Smooth muscle cell (in vitro differentiated cells): ENCODE data around the gene ASB15. TPM values are rescaled to one million over a fixed set of nuclear protein-coding genes. Genes with fewer than 3 reads are reported as not detected.

Experiments used
- DNase-seq: peaks from one replicate; lab custom pipeline; 2025; ENCODE audit not compliant: unreplicated experiment; lab: John Stamatoyannopoulos, UW
- H2AFZ ChIP-seq: fragments of 200-600 bp; sonication (generic); 2 replicates; pipeline ENCODE4 v1.6.0; 2016; ENCODE audit warnings: antibody characterized with exemption, low read depth, mild to moderate bottlenecking
- H3F3A ChIP-seq: fragments of 200-600 bp; sonication (generic); 2 replicates; pipeline ENCODE4 v1.6.0; 2017; ENCODE audit warnings: antibody characterized with exemption, low read depth
- H3K27ac ChIP-seq: fragments of 200-600 bp; sonication (generic); 2 replicates; pipeline ENCODE4 v1.5.1; 2016; ENCODE audit warnings: low read depth, mild to moderate bottlenecking
- H3K27me3 ChIP-seq: fragments of 200-600 bp; sonication (generic); 2 replicates; pipeline ENCODE4 v1.6.1; 2016; ENCODE audit warnings: low read depth, mild to moderate bottlenecking
- H3K36me3 ChIP-seq: fragments of 200-600 bp; sonication (generic); 2 replicates; pipeline ENCODE4 v1.5.1; 2016; ENCODE audit warnings: low read depth
- H3K4me1 ChIP-seq: fragments of 200-600 bp; sonication (generic); 2 replicates; pipeline ENCODE4 v1.5.1; 2016; ENCODE audit warnings: low read depth
- H3K4me2 ChIP-seq: fragments of 200-600 bp; sonication (generic); 2 replicates; pipeline ENCODE4 v1.6.0; 2016; ENCODE audit warnings: mild to moderate bottlenecking
- H3K4me3 ChIP-seq: fragments of 200-600 bp; sonication (generic); 2 replicates; pipeline ENCODE4 v1.5.1; 2016; ENCODE audit warnings: mild to moderate bottlenecking
- H3K79me2 ChIP-seq: fragments of 200-600 bp; sonication (generic); 2 replicates; pipeline ENCODE4 v1.6.0; 2016; ENCODE audit warnings: low read depth, mild to moderate bottlenecking
- H3K9ac ChIP-seq: fragments of 200-600 bp; sonication (generic); 2 replicates; pipeline ENCODE4 v1.6.0; 2016; ENCODE audit warnings: low read depth
- H3K9me3 ChIP-seq: fragments of 200-600 bp; sonication (generic); replicated peaks from 2 replicates; pipeline ENCODE4 v1.5.1; 2016; ENCODE audit warnings: low read depth
- H4K20me1 ChIP-seq: fragments of 200-600 bp; sonication (generic); 2 replicates; pipeline ENCODE4 v1.6.0; 2016; ENCODE audit warnings: low read depth
- WGBS: methylation state at CpG from one replicate; pipeline ENCODE4 v1.1.7; 2016; ENCODE audit warnings: low lambda C conversion rate; 5-methylcytosine and 5-hydroxymethylcytosine counted together
- polyA plus RNA-seq: library from polyadenylated mRNA; unstranded; fragments of >200 nt; fragmentation: Nextera tagmentation; extraction: Ambion mirVana; gene quantifications from 2 replicates; pipeline ENCODE4 v1.2.1, GENCODE V29; 2016
- total RNA-seq: library from RNA; depleted of rRNA; stranded (reverse); fragments of >200 nt; gene quantifications from 2 replicates; pipeline ENCODE4 v1.2.3, GENCODE V29; 2014
- TF ChIP-seq, protein P1 (sequence below): fragments of 200-600 bp; sonication (generic); IDR thresholded peaks from 2 replicates; pipeline ENCODE4 v1.5.1; 2017; ENCODE audit warnings: borderline replicate concordance, mild to moderate bottlenecking, antibody characterized with exemption; ENCODE audit not compliant: insufficient read depth, poor library complexity, severe bottlenecking

ASB15 gene
- total and polyA plus RNA-seq, 2 experiments from 2014 or later, result 0.07 TPM; not detected in 1

DNA sequence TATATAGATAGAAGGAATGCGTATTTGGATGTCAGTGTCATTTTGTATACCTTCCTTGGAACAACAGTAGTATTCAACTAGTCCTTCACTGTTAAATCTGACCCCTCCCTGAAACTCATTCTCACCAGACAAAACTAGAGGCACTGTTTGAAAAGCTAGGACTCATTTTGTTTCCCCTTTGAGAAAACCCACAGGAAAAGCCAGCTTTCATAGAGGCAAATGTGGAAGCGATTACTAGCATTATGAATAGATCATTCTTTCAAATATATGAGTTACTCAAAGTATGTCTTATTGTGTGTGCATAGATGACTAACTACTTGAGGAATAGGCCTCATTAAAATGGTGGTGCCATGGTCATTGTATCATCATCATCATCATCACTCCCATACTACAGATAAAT is 1.9 kb upstream of the ASB15 start:
- TF ChIP-seq, protein P1, sequence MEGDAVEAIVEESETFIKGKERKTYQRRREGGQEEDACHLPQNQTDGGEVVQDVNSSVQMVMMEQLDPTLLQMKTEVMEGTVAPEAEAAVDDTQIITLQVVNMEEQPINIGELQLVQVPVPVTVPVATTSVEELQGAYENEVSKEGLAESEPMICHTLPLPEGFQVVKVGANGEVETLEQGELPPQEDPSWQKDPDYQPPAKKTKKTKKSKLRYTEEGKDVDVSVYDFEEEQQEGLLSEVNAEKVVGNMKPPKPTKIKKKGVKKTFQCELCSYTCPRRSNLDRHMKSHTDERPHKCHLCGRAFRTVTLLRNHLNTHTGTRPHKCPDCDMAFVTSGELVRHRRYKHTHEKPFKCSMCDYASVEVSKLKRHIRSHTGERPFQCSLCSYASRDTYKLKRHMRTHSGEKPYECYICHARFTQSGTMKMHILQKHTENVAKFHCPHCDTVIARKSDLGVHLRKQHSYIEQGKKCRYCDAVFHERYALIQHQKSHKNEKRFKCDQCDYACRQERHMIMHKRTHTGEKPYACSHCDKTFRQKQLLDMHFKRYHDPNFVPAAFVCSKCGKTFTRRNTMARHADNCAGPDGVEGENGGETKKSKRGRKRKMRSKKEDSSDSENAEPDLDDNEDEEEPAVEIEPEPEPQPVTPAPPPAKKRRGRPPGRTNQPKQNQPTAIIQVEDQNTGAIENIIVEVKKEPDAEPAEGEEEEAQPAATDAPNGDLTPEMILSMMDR, result no peak
- WGBS, result 98% methylated on average over 2 of the region's 2 CpGs
- Histone ChIP-seq H3F3A (no peaks in the 10 kb centered on the region), H2AFZ (no peak overlapping the region), H3K4me3 (no peak overlapping the region), H3K4me2 (no peak overlapping the region), H3K27ac (no peak overlapping the region), H3K9me3 (no peaks in the 10 kb centered on the region), H3K79me2 (no peaks in the 10 kb centered on the region), H4K20me1 (no peaks in the 10 kb centered on the region), H3K36me3 (no peaks in the 10 kb centered on the region), H3K4me1 (peaks cover 4% of the 10 kb centered on the region), H3K9ac (no peak overlapping the region), H3K27me3 (no peaks in the 10 kb centered on the region)
- no peak for DNase-seq

DNA sequence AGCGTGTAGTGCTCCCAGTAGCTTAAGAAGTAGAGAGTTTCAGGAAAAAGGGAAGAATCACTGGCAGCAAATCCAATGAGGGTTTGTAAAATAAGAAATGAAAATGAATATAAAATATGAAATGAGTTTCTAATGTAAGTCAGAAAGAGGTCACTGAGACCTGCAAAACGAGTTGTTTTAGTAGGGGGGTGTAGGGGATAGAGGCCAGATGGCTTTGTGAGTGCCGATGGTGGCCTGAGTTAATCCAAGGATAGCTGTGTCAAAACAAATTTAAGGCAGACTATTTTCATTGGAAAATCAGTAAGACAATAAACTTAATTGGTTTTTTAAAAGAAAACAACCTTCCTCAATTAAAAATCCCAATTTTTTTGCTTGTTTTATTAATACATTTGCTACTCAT is 745 bp upstream of the ASB15 start:
- no peak for DNase-seq
- no peaks in the 10 kb centered on the region for H3K4me1 ChIP-seq
- WGBS, result 47% methylated on average over 3 of the region's 3 CpGs
- H4K20me1 ChIP-seq, result no peaks in the 10 kb centered on the region
- H3K36me3 ChIP-seq, result no peaks in the 10 kb centered on the region
- H2AFZ ChIP-seq, result peak overlapping the region; percentile 41
- no peak overlapping the region for H3K9ac ChIP-seq
- H3K27me3 ChIP-seq, result no peaks in the 10 kb centered on the region
- no peak overlapping the region for H3K27ac ChIP-seq
- TF ChIP-seq, protein P1, result no peak
- no peaks in the 10 kb centered on the region for H3F3A ChIP-seq
- no peaks in the 10 kb centered on the region for H3K9me3 ChIP-seq
- no peak overlapping the region for H3K4me3 ChIP-seq
- H3K4me2 ChIP-seq, result no peak overlapping the region
- H3K79me2 ChIP-seq, result no peaks in the 10 kb centered on the region

DNA sequence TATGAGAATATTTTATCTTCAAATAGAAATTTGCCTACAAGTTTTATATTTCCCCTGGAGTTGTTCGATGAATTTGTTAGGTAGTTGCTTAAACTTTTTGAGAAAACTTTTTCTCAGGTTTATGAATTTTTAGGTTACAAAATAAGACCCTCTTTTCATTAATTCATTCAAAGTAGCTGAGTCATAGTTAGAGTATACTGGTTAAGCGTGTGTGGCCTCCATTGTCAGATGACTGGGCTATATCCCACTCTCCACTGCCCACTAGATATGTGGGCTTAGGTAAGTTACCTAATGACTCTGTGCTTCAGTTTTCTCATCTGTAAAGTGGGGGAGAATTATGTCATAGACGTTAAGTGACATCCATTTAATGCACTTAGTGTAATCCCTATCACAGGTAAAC is 1.0 kb downstream of the ASB15 start:
- H3K4me3 ChIP-seq, result no peak overlapping the region
- no peaks in the 10 kb centered on the region for H3K27me3 ChIP-seq
- H3K79me2 ChIP-seq, result no peaks in the 10 kb centered on the region
- H3F3A ChIP-seq, result no peaks in the 10 kb centered on the region
- no peak overlapping the region for H3K4me2 ChIP-seq
- H3K9ac ChIP-seq, result no peak overlapping the region
- H3K9me3 ChIP-seq, result no peaks in the 10 kb centered on the region
- DNase-seq, result no peak
- TF ChIP-seq, protein P1, result no peak
- H3K27ac ChIP-seq, result no peak overlapping the region
- H4K20me1 ChIP-seq, result no peaks in the 10 kb centered on the region
- no peaks in the 10 kb centered on the region for H3K4me1 ChIP-seq
- no peaks in the 10 kb centered on the region for H3K36me3 ChIP-seq
- WGBS, result 90% methylated on average over 3 of the region's 3 CpGs
- no peak overlapping the region for H2AFZ ChIP-seq

DNA sequence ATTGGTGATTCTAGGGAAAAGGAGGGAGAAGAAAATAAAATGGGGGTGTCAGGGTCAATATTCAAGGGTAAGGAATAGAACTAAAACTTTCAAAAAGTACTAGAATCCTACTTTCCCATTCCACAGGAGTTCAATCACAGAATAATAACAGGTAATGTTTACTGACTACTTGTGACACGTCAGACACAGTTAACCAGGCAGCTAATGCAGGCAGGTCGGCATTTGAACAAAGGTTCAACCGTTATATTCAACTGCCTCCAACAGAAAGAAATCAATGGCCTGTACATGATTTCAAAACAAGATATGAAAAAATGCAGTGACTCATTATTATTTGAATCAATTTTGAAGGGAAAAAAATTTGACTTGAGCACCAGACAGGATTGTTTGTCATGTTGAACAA is 3.1 kb downstream of the ASB15 start:
- Histone ChIP-seq H3K27me3 (no peaks in the 10 kb centered on the region), H3K4me3 (no peak overlapping the region), H3F3A (no peaks in the 10 kb centered on the region), H3K4me1 (no peaks in the 10 kb centered on the region), H3K27ac (no peak overlapping the region), H3K79me2 (no peaks in the 10 kb centered on the region), H3K36me3 (no peaks in the 10 kb centered on the region), H3K9me3 (no peaks in the 10 kb centered on the region), H4K20me1 (no peaks in the 10 kb centered on the region), H3K9ac (no peak overlapping the region), H2AFZ (no peak overlapping the region), H3K4me2 (no peak overlapping the region)
- 69% methylated on average over 3 of the region's 3 CpGs for WGBS
- DNase-seq, result no peak
- TF ChIP-seq, protein P1, result no peak
